Sigmoid colon (tissue), 3 donors: ENCODE data around the gene DMRT1.

ENCODE experiments used
- POLR2A ChIP-seq, 2 donors: fragments of 450-650 bp; IDR thresholded peaks; one replicate each; pipeline ENCODE4 v1.6.1; 2016; ENCODE audit warnings: antibody characterized with exemption in 2 of 2, mild to moderate bottlenecking in 2 of 2, moderate library complexity in 2 of 2
- TF ChIP-seq, protein P1 (sequence below), 4 experiments: fragments of 450-650 bp in 3 of 4; fragments of 200-600 bp in 1 of 4; IDR thresholded peaks; one replicate each; pipeline ENCODE4 v1.5.1; 2016 to 2019; ENCODE audit warnings: antibody characterized with exemption in 4 of 4, mild to moderate bottlenecking in 3 of 4, moderate library complexity in 2 of 4

- TF ChIP-seq, protein P1, sequence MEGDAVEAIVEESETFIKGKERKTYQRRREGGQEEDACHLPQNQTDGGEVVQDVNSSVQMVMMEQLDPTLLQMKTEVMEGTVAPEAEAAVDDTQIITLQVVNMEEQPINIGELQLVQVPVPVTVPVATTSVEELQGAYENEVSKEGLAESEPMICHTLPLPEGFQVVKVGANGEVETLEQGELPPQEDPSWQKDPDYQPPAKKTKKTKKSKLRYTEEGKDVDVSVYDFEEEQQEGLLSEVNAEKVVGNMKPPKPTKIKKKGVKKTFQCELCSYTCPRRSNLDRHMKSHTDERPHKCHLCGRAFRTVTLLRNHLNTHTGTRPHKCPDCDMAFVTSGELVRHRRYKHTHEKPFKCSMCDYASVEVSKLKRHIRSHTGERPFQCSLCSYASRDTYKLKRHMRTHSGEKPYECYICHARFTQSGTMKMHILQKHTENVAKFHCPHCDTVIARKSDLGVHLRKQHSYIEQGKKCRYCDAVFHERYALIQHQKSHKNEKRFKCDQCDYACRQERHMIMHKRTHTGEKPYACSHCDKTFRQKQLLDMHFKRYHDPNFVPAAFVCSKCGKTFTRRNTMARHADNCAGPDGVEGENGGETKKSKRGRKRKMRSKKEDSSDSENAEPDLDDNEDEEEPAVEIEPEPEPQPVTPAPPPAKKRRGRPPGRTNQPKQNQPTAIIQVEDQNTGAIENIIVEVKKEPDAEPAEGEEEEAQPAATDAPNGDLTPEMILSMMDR (IDR thresholded peaks at IDR 0.05) = no peak
- TF ChIP-seq POLR2A (IDR thresholded peaks at IDR 0.05) = no peak
Observed at GRCh38 chr9:800591-801150, 40.8 kb upstream of the DMRT1 start.
